ENCODE data around the gene RWDD1.

RWDD1 gene, protein sequence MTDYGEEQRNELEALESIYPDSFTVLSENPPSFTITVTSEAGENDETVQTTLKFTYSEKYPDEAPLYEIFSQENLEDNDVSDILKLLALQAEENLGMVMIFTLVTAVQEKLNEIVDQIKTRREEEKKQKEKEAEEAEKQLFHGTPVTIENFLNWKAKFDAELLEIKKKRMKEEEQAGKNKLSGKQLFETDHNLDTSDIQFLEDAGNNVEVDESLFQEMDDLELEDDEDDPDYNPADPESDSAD

DNA sequence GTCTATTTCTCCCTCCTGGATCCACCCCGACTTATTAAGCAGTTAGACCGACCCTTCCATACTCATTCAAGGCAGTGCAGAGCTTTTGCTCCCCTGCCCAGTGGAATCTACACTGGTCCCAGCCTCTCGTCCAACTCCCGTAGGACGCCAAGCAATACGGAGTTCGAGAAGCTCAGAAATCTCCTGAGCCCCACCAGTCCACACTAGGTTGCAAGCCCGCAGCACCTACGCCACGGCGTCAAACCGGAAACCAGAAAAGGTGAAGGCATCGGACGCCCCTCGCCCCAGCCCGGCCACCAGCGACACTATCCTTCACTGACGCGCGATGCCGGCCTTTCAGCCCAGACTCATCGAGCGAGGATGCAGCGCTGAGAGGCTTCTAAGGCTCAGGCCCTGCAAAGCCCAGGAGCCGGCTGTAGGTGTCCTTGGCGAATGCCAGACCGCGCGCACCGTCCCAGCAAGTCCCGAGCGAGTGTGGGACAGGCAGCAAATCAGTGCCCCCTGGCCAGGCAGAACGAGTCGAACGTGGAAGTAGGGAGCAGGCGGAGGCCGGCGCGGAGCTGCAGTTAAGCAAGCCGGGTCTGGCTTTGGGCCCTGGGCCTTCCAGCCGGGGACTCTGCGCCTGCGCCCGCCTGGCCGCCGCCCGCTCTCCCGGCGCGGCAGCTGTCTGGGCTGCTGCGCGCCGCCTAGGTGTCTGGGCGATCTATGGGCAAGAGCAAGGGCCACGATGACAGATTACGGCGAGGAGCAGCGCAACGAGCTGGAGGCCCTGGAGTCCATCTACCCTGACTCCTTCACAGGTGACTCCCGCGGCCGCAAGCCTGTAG is at the start of gene RWDD1:
Gene RWDD1, plus strand, starts transcription at position 649 of the 827 bp plus-strand sequence. Its CDS starts 79 bp downstream, at position 728.
- peak; percentile 89 for DNase-seq

GRCh38 chr6:116522896-116523295 is 48.4 kb upstream of the RWDD1 start:
- no peak for DNase-seq

GRCh38 chr6:116524236-116524635 is 47.1 kb upstream of the RWDD1 start:
- no peak for DNase-seq

DNA sequence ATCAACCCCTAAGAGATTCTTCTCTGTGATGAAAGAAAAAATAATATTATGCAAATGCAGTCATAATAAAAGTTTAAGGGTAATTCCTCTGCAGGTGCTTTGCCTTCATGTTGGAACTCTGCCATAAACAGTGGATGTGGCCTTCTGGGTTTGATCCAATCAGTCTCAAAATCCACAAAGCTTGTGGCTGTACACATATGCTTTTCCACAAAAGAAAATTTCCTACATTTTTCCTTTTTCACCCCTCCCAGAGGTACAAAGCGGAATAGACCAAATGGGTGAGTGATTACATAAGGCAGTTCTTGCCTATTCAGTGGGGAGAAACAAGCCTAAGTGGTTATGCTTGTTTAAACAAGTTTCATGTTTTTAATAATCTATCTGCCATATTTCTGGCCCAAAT is 43.2 kb upstream of the RWDD1 start:
- no peak for DNase-seq

DNA sequence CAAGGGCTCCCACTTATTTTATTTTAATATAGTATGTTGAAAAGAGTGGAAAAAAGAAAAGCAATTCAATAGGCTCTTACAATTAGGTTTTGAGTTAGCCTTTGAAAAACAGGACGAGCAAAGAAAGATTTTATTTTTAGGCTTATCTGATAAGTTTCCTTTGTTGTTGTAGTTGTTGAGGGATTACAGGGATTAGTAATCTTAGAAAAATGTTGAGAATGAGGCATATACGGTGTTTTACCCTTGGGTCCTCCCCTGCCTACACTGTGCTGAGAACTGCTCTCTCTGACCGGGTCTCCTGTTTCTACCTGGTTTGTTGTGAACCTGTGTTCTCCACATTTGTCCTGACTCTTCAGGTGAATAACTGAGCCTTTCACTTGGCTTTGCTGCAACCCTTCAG is 42.5 kb upstream of the RWDD1 start:
- DNase-seq = no peak

DNA sequence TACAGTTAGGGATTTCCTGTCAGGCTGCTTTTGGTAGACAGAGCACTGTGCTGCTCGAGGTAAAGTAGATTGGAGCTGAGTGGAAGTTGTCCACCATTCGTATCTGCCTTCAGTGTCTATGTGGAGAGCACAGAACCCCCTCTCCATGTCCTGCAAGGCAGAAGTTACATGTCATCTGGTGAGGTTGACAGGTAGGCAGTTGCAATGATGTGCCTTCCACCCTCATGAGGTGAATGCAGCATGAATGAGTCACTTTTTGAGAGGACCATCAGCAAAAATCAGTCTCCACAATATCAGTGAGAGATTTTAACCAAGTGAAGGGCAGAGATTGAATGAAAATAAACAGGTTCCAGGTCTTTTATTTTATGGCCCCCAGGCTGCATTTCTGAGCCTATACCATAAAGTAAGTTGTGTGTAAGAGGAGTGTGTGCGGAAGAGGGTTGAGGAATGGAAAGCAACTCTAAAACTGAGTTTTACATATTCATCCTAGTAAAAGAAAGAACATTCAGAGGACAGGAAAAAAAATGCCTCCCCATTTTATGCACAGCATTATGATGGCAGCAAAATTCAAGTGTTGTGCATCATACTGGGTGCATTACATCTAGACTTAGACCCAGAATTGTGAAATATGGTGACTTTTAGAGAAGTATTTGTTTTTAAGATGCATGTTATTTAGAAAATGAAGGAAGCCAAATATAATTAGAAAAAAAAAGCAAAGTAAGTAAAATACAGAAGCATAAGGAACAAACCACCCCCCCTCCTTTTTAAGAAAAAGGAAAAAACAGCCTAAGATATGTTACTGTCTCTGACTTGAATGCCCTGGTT is 41.6 kb upstream of the RWDD1 start:
- no peak for DNase-seq

GRCh38 chr6:116530436-116530835 is 40.9 kb upstream of the RWDD1 start:
- DNase-seq = peak; percentile 80

GRCh38 chr6:116531675-116532570 is 39.4 kb upstream of the RWDD1 start:
- DNase-seq = peak; percentile 47

DNA sequence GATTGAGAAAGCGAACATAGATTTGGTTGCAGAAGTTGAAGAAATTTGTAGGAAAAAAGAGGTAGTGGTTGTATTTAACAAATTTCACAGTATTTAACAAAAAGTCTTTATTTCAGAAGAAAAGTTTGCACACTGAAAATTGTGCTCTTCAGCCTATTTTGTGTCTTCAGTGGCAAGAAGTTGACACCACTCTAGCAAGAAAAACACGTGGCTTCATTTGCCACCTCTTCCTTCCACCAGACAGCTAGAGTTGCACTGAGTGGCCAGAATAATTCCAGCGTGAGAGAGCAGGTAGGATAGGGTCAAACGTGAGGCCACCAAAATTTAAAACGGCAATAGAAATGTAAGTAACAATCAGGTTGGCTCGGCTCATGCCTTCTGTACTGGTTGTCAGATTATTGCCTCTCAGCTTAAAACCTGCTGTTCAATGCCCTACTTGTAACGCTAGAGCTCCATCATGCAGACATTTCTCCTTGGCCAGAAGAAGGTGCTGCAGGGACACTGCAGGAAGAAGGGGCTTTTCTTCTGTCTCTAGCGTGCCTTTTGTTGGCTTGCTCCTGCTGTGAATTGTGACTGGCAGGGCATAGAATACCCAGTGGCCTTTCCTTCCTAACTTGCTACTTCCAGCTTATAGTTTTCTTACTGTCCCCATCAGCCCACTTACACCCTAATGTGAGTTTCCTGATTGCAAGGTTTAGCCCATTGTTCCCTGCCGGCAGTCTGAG is 37.9 kb upstream of the RWDD1 start:
- no peak for DNase-seq

DNA sequence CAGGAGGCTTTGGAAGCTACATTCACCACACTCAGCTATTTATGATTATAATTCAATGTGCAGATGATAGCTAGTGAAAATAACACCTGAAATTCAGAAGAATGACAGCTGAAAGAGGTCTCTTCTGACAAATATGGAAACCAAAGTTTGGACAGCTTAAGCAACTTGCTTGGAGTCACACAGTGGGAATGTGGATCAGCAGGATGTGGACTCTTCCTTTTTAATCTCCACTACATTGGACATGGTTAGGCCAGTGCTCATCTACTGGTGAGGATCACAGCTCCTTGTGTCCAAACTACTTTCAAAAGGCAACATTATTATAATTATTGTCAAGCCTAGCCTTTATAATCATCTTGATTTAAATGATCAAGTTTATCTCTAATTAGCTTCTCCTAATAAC is 36.2 kb upstream of the RWDD1 start:
- DNase-seq = no peak

GRCh38 chr6:116536216-116536621 is 35.1 kb upstream of the RWDD1 start:
- peak; percentile 55 for DNase-seq

GRCh38 chr6:116542426-116542825 is 28.9 kb upstream of the RWDD1 start:
- no peak for DNase-seq

DNA sequence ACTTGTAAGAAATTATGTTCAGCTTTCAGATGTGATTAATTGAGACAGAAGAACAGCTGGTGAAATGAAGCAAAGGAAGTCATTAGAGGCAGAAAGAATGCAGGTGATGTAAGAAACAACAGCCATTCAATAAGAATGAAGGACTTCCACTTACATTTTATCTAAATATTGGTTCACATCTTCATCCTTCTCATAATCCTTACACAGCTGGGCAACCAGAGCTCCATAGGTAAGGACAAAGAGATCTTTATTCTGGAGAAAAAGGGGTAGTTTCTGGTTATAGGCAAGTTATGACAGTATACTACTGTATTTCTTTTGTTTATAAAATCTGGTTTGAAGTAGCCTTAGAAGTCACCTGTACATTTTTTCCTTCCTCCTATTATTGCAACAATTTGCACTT is 28.2 kb upstream of the RWDD1 start:
- DNase-seq = no peak

DNA sequence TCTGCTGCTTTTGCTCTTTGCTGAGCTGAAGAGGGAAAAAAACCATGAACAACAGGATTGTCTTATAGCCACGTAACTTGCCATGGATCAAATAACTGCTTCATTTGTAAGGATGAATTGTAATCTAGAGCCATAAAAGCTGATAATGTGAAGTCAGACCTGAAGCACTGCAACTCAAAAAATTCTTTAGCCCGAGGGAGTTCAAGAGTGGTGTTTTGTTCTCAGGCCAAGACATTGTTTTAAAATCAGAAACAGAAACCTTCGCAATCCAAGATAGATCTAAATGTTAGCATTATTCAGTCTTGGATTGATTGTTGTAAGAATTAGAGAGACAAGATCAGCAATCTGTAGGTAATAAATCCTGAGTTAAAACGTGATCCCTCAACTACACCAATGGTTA is 25.7 kb upstream of the RWDD1 start, which contains the start of gene TRAPPC3L:
Gene TRAPPC3L, minus strand, starts transcription at position 34 of the 400 bp plus-strand sequence. CDS start 170 bp downstream, outside the sequence.
- DNase-seq = no peak

- no peak for DNase-seq
These were observed 23.9 kb upstream of the RWDD1 start for GRCh38 chr6:116547358-116547757.

- DNase-seq = no peak
These were observed 20.5 kb upstream of the RWDD1 start for GRCh38 chr6:116550796-116551195.

GRCh38 chr6:116553451-116553850 is 17.9 kb upstream of the RWDD1 start, which contains the start of gene CALHM4:
Gene CALHM4 (plus strand): TSS chr6:116553751. CDS start chr6:116553794, 43 bp downstream.
- DNase-seq = no peak

DNA sequence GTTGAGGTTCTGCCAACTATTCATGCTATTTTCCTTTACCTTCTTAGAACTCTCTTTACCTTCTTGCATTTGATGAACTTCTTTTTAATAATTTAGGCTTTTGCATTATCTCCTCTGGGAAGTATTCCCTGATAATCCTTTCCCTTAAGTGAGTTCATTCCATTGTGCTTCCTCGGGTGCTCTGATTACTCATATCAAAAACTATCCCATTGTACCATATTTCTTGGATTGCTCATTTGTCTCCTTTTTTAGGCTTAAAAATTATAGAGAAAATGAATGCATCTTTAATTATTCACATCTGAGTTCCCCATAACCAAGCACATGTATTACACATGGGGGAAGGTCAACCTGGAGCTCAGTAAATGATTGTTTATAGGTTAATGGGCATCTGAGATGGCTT is 15.2 kb upstream of the RWDD1 start:
- no peak for DNase-seq

GRCh38 chr6:116556814-116557415 is 14.4 kb upstream of the RWDD1 start:
- no peak for DNase-seq

DNA sequence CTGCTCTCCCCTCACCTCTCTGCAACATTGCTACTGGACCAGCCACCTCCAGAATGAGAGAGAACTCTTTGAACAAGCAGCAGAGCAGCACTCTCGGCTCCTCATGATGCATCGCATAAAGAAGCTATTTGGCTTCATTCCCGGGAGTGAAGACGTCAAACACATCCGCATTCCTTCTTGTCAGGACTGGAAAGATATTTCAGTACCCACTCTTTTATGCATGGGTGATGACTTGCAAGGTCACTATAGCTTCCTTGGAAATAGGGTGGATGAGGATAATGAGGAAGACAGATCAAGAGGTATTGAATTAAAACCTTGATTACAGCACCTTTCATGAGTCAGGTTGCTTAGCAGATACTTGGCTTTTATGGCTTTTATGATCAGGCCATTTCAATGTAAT is 13.4 kb upstream of the RWDD1 start:
- DNase-seq = peak; percentile 3

DNA sequence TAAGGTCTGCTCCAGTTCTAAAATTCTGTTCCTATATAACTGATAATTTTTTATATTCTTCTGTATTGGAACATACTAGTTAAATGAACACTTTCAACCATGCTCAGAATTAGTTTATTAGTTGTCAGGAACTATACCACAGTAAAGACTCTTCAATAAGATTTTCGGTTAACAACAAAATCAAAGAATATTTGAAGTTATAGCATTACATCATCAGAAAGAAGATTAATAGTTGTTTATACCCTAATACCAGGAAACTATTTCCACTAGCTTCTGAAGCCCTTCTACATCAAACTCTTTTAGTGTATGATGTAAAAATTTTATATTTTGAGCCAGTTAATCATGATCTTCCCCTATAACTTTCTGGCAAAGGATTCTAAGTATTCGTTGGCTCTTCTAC is 11.2 kb upstream of the RWDD1 start:
- no peak for DNase-seq
